Adipose tissue (tissue), 3 donors: ENCODE results near the gene JAKMIP1. TPM values are rescaled to one million over a fixed set of nuclear protein-coding genes. Genes with fewer than 3 reads are reported as not detected.

Experiments used
- H3K27ac ChIP-seq: one replicate; pipeline ENCODE4 v1.5.1; 2013; ENCODE audit warnings: low read depth, low read length
- WGBS, 3 donors: extraction: QIAGEN DNeasy Blood & Tissue Kit; methylation state at CpG; one replicate each; pipeline ENCODE4 v1.1.7; 2013; 5-methylcytosine and 5-hydroxymethylcytosine counted together
- polyA plus RNA-seq, 3 donors: library from polyadenylated mRNA; stranded (reverse); fragments of 200-250 nt; gene quantifications; one replicate each; pipeline ENCODE4 v1.2.3, GENCODE V29; 2013
- donor health status: healthy with polysubstance abuse.
- donor health status: Bipolar disorder and iron deficiency.
- donor health status: healthy.

Gene JAKMIP1
- polyA plus RNA-seq, 3 donors = 0.18 to 0.53 (median 0.22) TPM

- WGBS, 3 donors = 71 to 77% (median 72%) methylated on average over 9 of the region's 9 CpGs
- H3K27ac ChIP-seq = no peak overlapping the region
Measured at GRCh38 chr4:5982156-5982973, 218.0 kb downstream of the JAKMIP1 start.

- no peak overlapping the region for H3K27ac ChIP-seq
- 30 to 44% (median 41%) methylated on average over 3 of the region's 3 CpGs for WGBS, 3 donors
Measured at GRCh38 chr4:5980436-5981155, 219.8 kb downstream of the JAKMIP1 start.

GRCh38 chr4:5979981-5980380 is 220.4 kb downstream of the JAKMIP1 start:
- 13 to 15% (median 15%) methylated on average over 11 of the region's 11 CpGs for WGBS, 3 donors
- H3K27ac ChIP-seq = no peak overlapping the region

- no peak overlapping the region for H3K27ac ChIP-seq
- WGBS, 3 donors = 64 to 75% (median 72%) methylated on average over 9 of the region's 9 CpGs
Measured at GRCh38 chr4:5976921-5977320, 223.4 kb downstream of the JAKMIP1 start.

- no peak overlapping the region for H3K27ac ChIP-seq
- WGBS, 3 donors = 64 to 87% (median 86%) methylated on average over 3 to 6 of the region's 6 CpGs
Measured at GRCh38 chr4:5976431-5976830, 223.9 kb downstream of the JAKMIP1 start.

Other genes starting within 250 kb of the JAKMIP1 start
- gene C4orf50, start 182.1 kb downstream of the JAKMIP1 start, polyA plus RNA-seq = under 1 TPM in 2 of 3 donors, not detected in 1; 0.01 to 0.03 TPM
- gene WFS1, start 69.3 kb upstream of the JAKMIP1 start, polyA plus RNA-seq = 10 to 100 TPM; 10.7 to 34.5 (median 16.3) TPM